K562 (cell line): ENCODE data around the gene SETMAR. TPM values are rescaled to one million over a fixed set of nuclear protein-coding genes. Genes with fewer than 3 reads are reported as not detected.
A peak's percentile ranks its signal among the peaks of the same experiment; 100 is the strongest.

Experiments used
- ARNT ChIP-seq, 2 experiments: fragments of 450-650 bp; IDR thresholded peaks; 2 replicates each; pipeline ENCODE4 v1.6.1; 2016; ENCODE audit warnings: mild to moderate bottlenecking in 1 of 2
- ASH1L ChIP-seq: fragments of 450-650 bp; IDR thresholded peaks from 2 replicates; pipeline ENCODE4 v1.6.1; 2018; ENCODE audit warnings: borderline replicate concordance, mild to moderate bottlenecking, low read depth; ENCODE audit not compliant: partially characterized antibody
- E2F3 ChIP-seq: fragments of 250-450 bp; sonication (Bioruptor Pico); IDR thresholded peaks from 2 replicates; pipeline ENCODE4 v1.4.0; 2020; ENCODE audit warnings: mild to moderate bottlenecking
- FOXK2 ChIP-seq, 2 experiments: fragments of 450-650 bp; IDR thresholded peaks in 1 of 2; conservative IDR thresholded peaks in 1 of 2; 2 replicates each; pipeline ENCODE4 v1.6.1; 2016; ENCODE audit warnings: low read depth in 2 of 2, mild to moderate bottlenecking in 1 of 2
- FOXM1 ChIP-seq, 2 experiments: fragments of 450-650 bp in 1 of 2; sonication (generic) in 1 of 2; formaldehyde crosslinking in 1 of 2; IDR thresholded peaks; 2 replicates each; pipeline versions ENCODE4 v1.6.1 to v1.9.0; 2017 to 2022; ENCODE audit warnings: low read depth in 2 of 2, mild to moderate bottlenecking in 2 of 2, missing genetic modification reagents in 1 of 2, moderate library complexity in 1 of 2
- HDAC2 ChIP-seq: fragments of 450-650 bp; IDR thresholded peaks from 2 replicates; pipeline ENCODE4 v1.6.1; 2016; ENCODE audit warnings: mild to moderate bottlenecking
- HDAC3 ChIP-seq: fragments of 450-650 bp; IDR thresholded peaks from 2 replicates; pipeline ENCODE4 v1.6.1; 2018; ENCODE audit warnings: borderline replicate concordance, mild to moderate bottlenecking, moderate library complexity; ENCODE audit not compliant: partially characterized antibody
- IRF9 ChIP-seq: fragments of 450-650 bp; IDR thresholded peaks from 2 replicates; pipeline ENCODE4 v1.6.1; 2016; ENCODE audit warnings: missing biosample characterization, missing genetic modification characterization
- KAT8 ChIP-seq: fragments of 450-650 bp; IDR thresholded peaks from 2 replicates; pipeline ENCODE4 v1.6.1; 2016; ENCODE audit warnings: low read depth, mild to moderate bottlenecking
- KDM2B ChIP-seq: fragments of 250-450 bp; sonication (Bioruptor Pico); IDR thresholded peaks from 2 replicates; pipeline ENCODE4 v1.8.0; 2021; ENCODE audit warnings: mild to moderate bottlenecking, moderate library complexity
- MAFF ChIP-seq: IDR thresholded peaks from 2 replicates; pipeline ENCODE4 v1.6.1; 2012; ENCODE audit warnings: low read length, improper control_type of control experiment
- MLLT1 ChIP-seq, 2 experiments: fragments of 450-650 bp; IDR thresholded peaks; 2 replicates each; pipeline ENCODE4 v1.6.1; 2016
- TAF9B ChIP-seq: fragments of 450-650 bp; IDR thresholded peaks from 2 replicates; pipeline ENCODE4 v1.6.1; 2018; ENCODE audit warnings: mild to moderate bottlenecking; ENCODE audit not compliant: partially characterized antibody
- TCF7L2 ChIP-seq: fragments of 150-350 bp; IDR thresholded peaks from 2 replicates; pipeline ENCODE4 v1.6.1; 2016; ENCODE audit warnings: low read depth, mild to moderate bottlenecking, low read length, moderate library complexity
- THAP7 ChIP-seq: fragments of 250-450 bp; sonication (Bioruptor Pico); IDR thresholded peaks from 2 replicates; pipeline ENCODE4 v1.5.0; 2021
- polyA plus RNA-seq, 8 experiments: library from polyadenylated mRNA; depleted of rRNA in 4 of 8; stranded (reverse) in 5 of 8; unstranded in 3 of 8; fragments of >200 nt; fragmentation: Nextera tagmentation in 2 of 8; fragmentation: Illumina TruSeq in 1 of 8; extraction: Ambion mirVana in 2 of 8; extraction: Trizol in 1 of 8; gene quantifications; 2 replicates each; pipeline versions ENCODE4 v1.2.1 to v1.2.3, GENCODE V29; 2011 to 2014; ENCODE audit warnings: inconsistent platforms in 1 of 8, missing spikeins in 1 of 8
- total RNA-seq, 7 experiments: library from RNA; depleted of rRNA in 6 of 7; stranded (reverse); fragments of >200 nt in 6 of 7; fragmentation: Illumina TruSeq in 2 of 7; extraction: Trizol in 2 of 7; gene quantifications; 2 replicates each; pipeline versions ENCODE4 v1.2.1 to v1.2.3, GENCODE V29; 2011 to 2021; ENCODE audit warnings: low replicate concordance in 1 of 7
- TF ChIP-seq, protein P1 (sequence below): fragments of 450-650 bp; IDR thresholded peaks from 2 replicates; pipeline ENCODE4 v1.7.0; 2016; ENCODE audit warnings: borderline replicate concordance
- TF ChIP-seq, protein P2 (sequence below): fragments of 450-650 bp; IDR thresholded peaks from 2 replicates; pipeline ENCODE4 v1.6.1; 2018; ENCODE audit not compliant: partially characterized antibody

Gene SETMAR
- total and polyA plus RNA-seq, 9 of the 15 experiments (the other 6 are each of a cell fraction or from before 2014, with no cell fraction given), result 5.5 to 25.1 (median 18.2) TPM

DNA sequence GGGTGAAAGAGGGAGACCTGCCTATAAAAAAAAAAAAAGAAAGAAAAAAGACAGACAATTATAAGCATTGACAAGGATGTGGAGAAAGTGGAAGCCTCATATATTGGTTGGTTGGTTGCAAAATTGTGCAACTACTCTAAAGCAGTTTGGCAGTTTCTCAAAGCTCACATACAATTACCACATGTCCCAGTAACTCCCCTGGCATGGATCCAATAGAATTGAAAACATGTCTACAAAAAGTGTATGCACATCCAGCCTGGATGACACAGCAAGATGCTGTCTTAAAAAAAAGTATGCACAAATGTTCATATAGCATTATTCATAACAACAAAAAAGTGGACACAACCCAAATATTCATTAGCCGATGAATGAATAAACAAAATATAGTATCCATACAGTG lies 19.5 kb downstream of the SETMAR start (continued):
- TF ChIP-seq FOXK2 (conservative IDR thresholded peaks at IDR 0.05 in 1 of 2, IDR thresholded peaks at IDR 0.05 in 1 of 2; ENCODE audit: low read depth in 2 of 2) (peak; percentile 82 to 88), THAP7 (CRISPR knock-in tag) (no peak), MAFF (peak; percentile 81), KAT8 (no peak), TCF7L2 (no peak), TAF9B (no peak), E2F3 (CRISPR knock-in tag) (no peak), KDM2B (CRISPR knock-in tag) (no peak), ARNT (IDR thresholded peaks at IDR 0.05) (peak in 1 of 2 experiments; percentile 37; a peak in 1 of 4 replicates), HDAC2 (peak; percentile 15; the same call in 1 of the 2 replicates), HDAC3 (no peak), FOXM1 (IDR thresholded peaks at IDR 0.05; ENCODE audit: low read depth) (0 out of 2 replicates have a peak, but pooled peaks have one; percentile 30), FOXM1 (CRISPR knock-in tag; IDR thresholded peaks at IDR 0.05; ENCODE audit: low read depth) (no peak), MLLT1 (IDR thresholded peaks at IDR 0.05) (peak in 1 of 2 experiments; percentile 37; a peak in 1 of 4 replicates), IRF9 (tag) (peak; percentile 68), ASH1L (no peak)
- TF ChIP-seq, protein P1, sequence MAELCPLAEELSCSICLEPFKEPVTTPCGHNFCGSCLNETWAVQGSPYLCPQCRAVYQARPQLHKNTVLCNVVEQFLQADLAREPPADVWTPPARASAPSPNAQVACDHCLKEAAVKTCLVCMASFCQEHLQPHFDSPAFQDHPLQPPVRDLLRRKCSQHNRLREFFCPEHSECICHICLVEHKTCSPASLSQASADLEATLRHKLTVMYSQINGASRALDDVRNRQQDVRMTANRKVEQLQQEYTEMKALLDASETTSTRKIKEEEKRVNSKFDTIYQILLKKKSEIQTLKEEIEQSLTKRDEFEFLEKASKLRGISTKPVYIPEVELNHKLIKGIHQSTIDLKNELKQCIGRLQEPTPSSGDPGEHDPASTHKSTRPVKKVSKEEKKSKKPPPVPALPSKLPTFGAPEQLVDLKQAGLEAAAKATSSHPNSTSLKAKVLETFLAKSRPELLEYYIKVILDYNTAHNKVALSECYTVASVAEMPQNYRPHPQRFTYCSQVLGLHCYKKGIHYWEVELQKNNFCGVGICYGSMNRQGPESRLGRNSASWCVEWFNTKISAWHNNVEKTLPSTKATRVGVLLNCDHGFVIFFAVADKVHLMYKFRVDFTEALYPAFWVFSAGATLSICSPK, result no peak
- TF ChIP-seq, protein P2, sequence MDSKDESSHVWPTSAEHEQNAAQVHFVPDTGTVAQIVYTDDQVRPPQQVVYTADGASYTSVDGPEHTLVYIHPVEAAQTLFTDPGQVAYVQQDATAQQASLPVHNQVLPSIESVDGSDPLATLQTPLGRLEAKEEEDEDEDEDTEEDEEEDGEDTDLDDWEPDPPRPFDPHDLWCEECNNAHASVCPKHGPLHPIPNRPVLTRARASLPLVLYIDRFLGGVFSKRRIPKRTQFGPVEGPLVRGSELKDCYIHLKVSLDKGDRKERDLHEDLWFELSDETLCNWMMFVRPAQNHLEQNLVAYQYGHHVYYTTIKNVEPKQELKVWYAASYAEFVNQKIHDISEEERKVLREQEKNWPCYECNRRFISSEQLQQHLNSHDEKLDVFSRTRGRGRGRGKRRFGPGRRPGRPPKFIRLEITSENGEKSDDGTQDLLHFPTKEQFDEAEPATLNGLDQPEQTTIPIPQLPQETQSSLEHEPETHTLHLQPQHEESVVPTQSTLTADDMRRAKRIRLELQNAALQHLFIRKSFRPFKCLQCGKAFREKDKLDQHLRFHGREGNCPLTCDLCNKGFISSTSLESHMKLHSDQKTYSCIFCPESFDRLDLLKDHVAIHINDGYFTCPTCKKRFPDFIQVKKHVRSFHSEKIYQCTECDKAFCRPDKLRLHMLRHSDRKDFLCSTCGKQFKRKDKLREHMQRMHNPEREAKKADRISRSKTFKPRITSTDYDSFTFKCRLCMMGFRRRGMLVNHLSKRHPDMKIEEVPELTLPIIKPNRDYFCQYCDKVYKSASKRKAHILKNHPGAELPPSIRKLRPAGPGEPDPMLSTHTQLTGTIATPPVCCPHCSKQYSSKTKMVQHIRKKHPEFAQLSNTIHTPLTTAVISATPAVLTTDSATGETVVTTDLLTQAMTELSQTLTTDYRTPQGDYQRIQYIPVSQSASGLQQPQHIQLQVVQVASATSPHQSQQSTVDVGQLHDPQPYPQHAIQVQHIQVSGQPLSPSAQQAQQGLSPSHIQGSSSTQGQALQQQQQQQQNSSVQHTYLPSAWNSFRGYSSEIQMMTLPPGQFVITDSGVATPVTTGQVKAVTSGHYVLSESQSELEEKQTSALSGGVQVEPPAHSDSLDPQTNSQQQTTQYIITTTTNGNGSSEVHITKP, result peak; percentile 43
